KMS-11 (cell line): ENCODE data around the gene FOXS1.

Experiments used
- H2AFZ ChIP-seq: fragments of 200-600 bp; sonication (generic); 2 replicates; pipeline ENCODE4 v1.6.1; 2016; ENCODE audit warnings: antibody characterized with exemption, mixed run types, low read depth
- H3K27ac ChIP-seq: fragments of 200-600 bp; sonication (generic); 2 replicates; pipeline ENCODE4 v1.6.1; 2016; ENCODE audit warnings: mild to moderate bottlenecking, mixed run types
- H3K27me3 ChIP-seq: fragments of 200-600 bp; sonication (generic); 2 replicates; pipeline ENCODE4 v1.6.1; 2017; ENCODE audit warnings: mild to moderate bottlenecking, low read depth, mixed run types, moderate library complexity; ENCODE audit not compliant: insufficient read depth
- H3K36me3 ChIP-seq: fragments of 200-600 bp; sonication (generic); 2 replicates; pipeline ENCODE4 v1.6.1; 2017; ENCODE audit warnings: mild to moderate bottlenecking, mixed run types; ENCODE audit not compliant: insufficient read depth
- H3K4me1 ChIP-seq: fragments of 200-600 bp; sonication (generic); 2 replicates; pipeline ENCODE4 v1.6.1; 2016; ENCODE audit warnings: mild to moderate bottlenecking, low read depth, mixed run types; ENCODE audit not compliant: poor library complexity, severe bottlenecking
- H3K4me2 ChIP-seq: fragments of 200-600 bp; sonication (generic); 2 replicates; pipeline ENCODE4 v1.7.0; 2016; ENCODE audit warnings: mild to moderate bottlenecking, mixed run types
- H3K4me3 ChIP-seq: fragments of 200-600 bp; sonication (generic); IDR thresholded peaks from 2 replicates; pipeline ENCODE4 v1.6.1; 2017; ENCODE audit warnings: low read depth, low read length, mixed read lengths; ENCODE audit not compliant: insufficient read depth
- H3K79me2 ChIP-seq: fragments of 200-600 bp; sonication (generic); 2 replicates; pipeline ENCODE4 v1.6.1; 2016; ENCODE audit warnings: low read depth, mixed run types; ENCODE audit not compliant: insufficient read depth
- H3K9ac ChIP-seq: fragments of 200-600 bp; sonication (generic); 2 replicates; pipeline ENCODE4 v1.6.1; 2016; ENCODE audit warnings: mild to moderate bottlenecking, mixed run types
- H4K20me1 ChIP-seq: fragments of 200-600 bp; sonication (generic); 2 replicates; pipeline ENCODE4 v1.6.1; 2016; ENCODE audit warnings: mild to moderate bottlenecking, mixed run types; ENCODE audit not compliant: insufficient read depth
- CTCF ChIP-seq: fragments of 200-600 bp; sonication (generic); conservative IDR thresholded peaks from 2 replicates; pipeline ENCODE4 v1.6.1; 2017; ENCODE audit warnings: low read depth, mild to moderate bottlenecking, antibody characterized with exemption, low read length, moderate library complexity, mixed read lengths

Gene FOXS1

GRCh38 chr20:31845300-31845863, at the start of gene FOXS1:
Gene FOXS1 (minus strand): TSS chr20:31845604. CDS start chr20:31845542, 62 bp downstream.
- H3K9ac ChIP-seq, result no peak within 1 kb of the TSS
- TF ChIP-seq CTCF, result no peak
- no peak within 1 kb of the TSS for H3K4me3 ChIP-seq
- no peaks in the 10 kb centered on the region for H4K20me1 ChIP-seq
- H3K4me2 ChIP-seq, result peak within 1 kb of the TSS; percentile 29; the same call in 1 of the 2 replicates
- H3K4me1 ChIP-seq, result peaks cover 20% of the 10 kb centered on the region
- H3K79me2 ChIP-seq, result no peaks in the 10 kb centered on the region
- H2AFZ ChIP-seq, result no peak within 1 kb of the TSS
- no peak within 1 kb of the TSS for H3K27ac ChIP-seq
- no peaks in the 10 kb centered on the region for H3K36me3 ChIP-seq
- H3K27me3 ChIP-seq, result peaks cover 54% of the 10 kb centered on the region

GRCh38 chr20:31890646-31891045, 45.2 kb upstream of the FOXS1 start:
- no peaks in the 10 kb centered on the region for H3K79me2 ChIP-seq
- no peaks in the 10 kb centered on the region for H3K4me1 ChIP-seq
- H4K20me1 ChIP-seq, result no peaks in the 10 kb centered on the region
- H2AFZ ChIP-seq, result no peak overlapping the region
- H3K4me3 ChIP-seq, result no peak overlapping the region
- no peak for TF ChIP-seq CTCF
- H3K27ac ChIP-seq, result no peak overlapping the region
- no peaks in the 10 kb centered on the region; the same call in 1 of the 2 replicates for H3K27me3 ChIP-seq
- no peak overlapping the region for H3K9ac ChIP-seq
- H3K36me3 ChIP-seq, result no peaks in the 10 kb centered on the region
- H3K4me2 ChIP-seq, result no peak overlapping the region

GRCh38 chr20:31883829-31884228, 38.4 kb upstream of the FOXS1 start:
- Histone ChIP-seq H3K27ac (no peak overlapping the region), H3K4me2 (no peak overlapping the region), H3K9ac (no peak overlapping the region), H3K4me1 (peaks cover 10% of the 10 kb centered on the region), H3K79me2 (no peaks in the 10 kb centered on the region), H3K36me3 (no peaks in the 10 kb centered on the region), H3K27me3 (peaks cover 5% of the 10 kb centered on the region; the same call in 1 of the 2 replicates), H4K20me1 (no peaks in the 10 kb centered on the region), H3K4me3 (no peak overlapping the region), H2AFZ (no peak overlapping the region)
- no peak for TF ChIP-seq CTCF

GRCh38 chr20:31881945-31882344, 36.5 kb upstream of the FOXS1 start:
- no peak overlapping the region for H3K27ac ChIP-seq
- H2AFZ ChIP-seq, result no peak overlapping the region
- no peak overlapping the region for H3K9ac ChIP-seq
- no peaks in the 10 kb centered on the region for H4K20me1 ChIP-seq
- H3K4me2 ChIP-seq, result no peak overlapping the region
- H3K4me1 ChIP-seq, result peaks cover 13% of the 10 kb centered on the region
- no peak for TF ChIP-seq CTCF
- H3K79me2 ChIP-seq, result no peaks in the 10 kb centered on the region
- H3K36me3 ChIP-seq, result no peaks in the 10 kb centered on the region
- H3K27me3 ChIP-seq, result peaks cover 19% of the 10 kb centered on the region; the same call in 1 of the 2 replicates
- no peak overlapping the region for H3K4me3 ChIP-seq
